ENCODE results near the gene IDS.
"Not testable (repeated sequence)": the region's sequence is repeated elsewhere in the genome, so short reads cannot be mapped to it uniquely, and the experiment has no call there.

IDS gene, protein sequence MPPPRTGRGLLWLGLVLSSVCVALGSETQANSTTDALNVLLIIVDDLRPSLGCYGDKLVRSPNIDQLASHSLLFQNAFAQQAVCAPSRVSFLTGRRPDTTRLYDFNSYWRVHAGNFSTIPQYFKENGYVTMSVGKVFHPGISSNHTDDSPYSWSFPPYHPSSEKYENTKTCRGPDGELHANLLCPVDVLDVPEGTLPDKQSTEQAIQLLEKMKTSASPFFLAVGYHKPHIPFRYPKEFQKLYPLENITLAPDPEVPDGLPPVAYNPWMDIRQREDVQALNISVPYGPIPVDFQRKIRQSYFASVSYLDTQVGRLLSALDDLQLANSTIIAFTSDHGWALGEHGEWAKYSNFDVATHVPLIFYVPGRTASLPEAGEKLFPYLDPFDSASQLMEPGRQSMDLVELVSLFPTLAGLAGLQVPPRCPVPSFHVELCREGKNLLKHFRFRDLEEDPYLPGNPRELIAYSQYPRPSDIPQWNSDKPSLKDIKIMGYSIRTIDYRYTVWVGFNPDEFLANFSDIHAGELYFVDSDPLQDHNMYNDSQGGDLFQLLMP

DNA sequence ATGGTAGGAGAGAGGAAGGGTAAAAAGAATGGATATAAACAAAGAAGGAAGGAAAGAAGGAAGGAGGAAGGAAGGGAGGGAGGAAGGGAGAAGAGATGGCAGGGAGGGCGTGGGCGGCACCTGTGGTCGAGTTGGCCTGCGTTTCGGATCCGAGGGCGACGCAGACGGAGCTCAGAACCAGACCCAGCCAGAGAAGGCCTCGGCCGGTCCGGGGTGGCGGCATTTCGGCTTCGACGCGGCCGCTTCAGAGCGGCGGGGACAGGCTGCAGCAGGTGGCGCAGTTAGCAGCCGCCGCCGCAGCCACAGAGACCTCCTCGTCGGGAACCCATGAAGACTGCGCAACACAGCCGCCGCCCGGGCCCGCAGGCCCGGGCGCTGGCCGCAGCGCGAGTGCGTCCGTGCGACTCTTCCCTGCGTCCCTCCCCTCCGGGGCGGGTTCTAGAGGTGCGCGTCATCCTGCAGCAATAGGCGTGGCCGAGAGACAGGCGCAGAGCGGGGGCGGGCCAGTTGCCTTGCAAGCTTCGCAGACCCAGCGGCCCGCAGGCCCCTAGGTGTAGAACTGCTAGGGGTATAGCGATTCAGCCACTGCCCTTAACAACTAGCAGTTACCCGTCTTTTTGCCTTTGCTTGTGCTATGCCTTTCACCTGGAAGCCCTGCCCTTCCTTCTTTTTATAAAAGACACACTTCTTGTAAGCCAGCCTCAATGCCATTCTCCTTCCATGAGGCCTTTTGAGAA, at the start of gene IDS:
IDS (minus strand) TSS at position 392 of the 737 bp plus-strand sequence; CDS start at position 223, 169 bp downstream.
- peak; percentile 8 for DNase-seq

DNA sequence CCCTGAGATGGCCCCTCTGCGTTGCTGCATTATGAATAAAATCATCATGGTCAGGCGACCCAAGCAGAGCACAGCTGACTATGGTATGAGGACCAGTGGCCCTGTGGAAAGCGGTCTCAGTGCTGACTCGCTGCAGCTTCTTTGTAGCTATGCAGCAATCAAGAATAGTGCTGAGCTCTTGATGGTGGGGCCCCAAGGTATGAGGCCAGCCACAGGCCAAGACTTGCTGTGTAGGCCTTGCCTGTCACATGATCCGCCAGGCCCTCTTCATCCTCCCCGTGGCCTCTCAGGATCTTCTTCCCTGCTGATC, 46.8 kb upstream of the IDS start:
- not testable (repeated sequence) for DNase-seq

DNA sequence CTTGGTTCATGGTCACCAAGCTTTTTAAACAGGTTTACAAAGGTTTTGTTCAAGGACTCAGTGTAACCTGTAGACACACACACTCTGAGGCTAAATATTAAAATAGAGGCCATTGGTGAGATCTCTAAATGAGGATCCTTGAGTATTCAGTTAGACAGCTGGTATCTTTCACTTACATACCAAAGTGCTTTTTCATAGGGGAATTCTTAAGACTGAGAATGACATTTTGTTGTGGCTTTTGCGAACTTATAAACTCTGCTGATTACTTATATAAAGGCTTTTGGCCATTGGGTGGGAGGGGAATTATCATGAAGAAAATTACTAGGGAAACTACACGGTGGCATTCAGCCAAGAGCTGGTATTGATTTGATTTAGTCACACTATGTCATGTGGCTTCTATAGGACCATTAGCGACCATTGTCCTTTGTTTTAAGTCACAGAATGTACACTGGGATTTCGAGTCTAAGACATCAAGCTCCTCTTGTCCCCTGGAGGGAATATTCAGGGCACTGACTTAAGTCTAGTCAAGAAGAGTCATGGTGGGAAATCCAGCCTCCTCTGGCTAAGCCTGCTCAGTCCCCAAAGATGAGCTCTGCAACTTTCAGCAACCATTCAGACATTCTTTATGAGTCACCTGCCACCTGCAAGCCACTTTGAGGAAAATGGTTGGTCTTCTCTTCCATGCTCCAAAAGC, 46.3 kb upstream of the IDS start:
- DNase-seq: not testable (repeated sequence)

DNA sequence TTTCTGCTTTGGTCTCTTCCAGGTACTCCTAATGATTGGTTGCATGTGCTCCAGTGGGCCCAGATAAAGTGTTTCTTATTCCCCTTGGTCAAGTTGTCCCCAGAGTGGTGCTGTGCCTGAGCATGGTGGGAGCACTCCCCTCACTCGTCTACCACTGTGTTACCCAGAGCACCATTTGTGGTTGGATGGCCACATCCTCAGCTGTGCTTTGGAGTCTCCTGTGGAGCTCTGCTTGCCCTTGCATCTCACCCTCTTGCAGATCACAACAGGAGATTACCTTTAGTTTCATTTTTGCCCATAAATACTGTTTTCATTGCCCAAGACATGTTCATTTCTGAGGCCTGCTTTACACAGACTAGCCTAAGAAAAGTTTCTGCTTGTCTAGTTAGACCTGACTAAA, 45.3 kb upstream of the IDS start:
- DNase-seq: not testable (repeated sequence)

DNA sequence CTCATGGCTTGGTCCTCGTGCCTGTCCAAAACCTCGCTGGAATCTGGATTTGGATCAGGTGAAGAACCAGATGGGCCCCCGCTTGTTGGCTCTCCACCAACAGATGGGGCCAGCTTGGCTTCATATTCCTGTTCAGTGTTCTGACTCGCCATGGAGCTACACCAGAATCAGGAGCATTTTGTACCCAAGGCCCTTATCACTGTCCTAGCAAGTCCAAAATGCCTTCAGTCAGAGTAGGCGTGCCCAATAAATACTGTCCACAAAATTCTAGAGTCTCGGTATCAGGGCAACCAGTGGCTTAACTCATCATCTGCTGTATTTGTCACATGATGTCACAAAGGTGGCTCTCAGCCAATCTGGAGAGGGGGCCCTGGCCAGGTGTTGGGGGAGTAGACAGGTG, 44.6 kb upstream of the IDS start, which contains the start of gene HSFX3:
HSFX3 (minus strand) TSS at position 224 of the 400 bp plus-strand sequence; CDS start at position 152, 72 bp downstream.
- not testable (repeated sequence) for DNase-seq

DNA sequence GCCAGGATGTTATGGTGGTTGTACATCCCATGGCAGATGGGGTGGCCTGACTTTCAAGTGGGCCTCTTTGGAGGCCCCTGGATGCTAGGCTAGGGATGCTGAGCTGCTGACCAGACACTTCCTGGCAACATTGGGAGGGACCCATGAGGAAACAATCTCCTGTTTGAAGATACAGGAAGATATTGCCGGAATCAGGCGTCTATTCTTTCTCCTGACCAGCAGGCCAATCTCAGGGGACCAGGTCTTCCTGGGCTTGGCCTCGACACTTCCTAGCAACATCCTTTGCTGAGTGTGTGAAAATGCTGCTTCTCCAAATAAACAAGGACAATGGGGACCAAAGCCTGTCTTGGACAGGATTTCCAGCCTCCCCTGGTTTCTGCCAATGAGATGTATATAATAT, 42.7 kb upstream of the IDS start:
- not testable (repeated sequence) for DNase-seq

DNA sequence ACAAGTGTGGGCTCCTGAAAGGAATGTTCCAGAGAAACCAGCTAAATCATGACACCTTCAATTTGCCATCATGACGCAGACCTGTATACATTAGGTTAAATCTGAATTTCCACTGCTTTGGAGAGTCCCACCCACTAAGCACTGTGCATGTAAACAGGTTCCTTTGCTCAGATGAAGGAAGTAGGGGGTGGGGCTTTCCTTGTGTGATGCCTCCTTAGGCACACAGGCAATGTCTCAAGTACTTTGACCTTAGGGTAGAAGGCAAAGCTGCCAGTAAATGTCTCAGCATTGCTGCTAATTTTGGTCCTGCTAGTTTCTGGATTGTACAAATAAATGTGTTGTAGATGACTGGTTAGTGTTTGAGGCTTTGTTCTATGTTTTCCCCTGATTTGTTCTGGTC, 41.9 kb upstream of the IDS start:
- DNase-seq: not testable (repeated sequence)

DNA sequence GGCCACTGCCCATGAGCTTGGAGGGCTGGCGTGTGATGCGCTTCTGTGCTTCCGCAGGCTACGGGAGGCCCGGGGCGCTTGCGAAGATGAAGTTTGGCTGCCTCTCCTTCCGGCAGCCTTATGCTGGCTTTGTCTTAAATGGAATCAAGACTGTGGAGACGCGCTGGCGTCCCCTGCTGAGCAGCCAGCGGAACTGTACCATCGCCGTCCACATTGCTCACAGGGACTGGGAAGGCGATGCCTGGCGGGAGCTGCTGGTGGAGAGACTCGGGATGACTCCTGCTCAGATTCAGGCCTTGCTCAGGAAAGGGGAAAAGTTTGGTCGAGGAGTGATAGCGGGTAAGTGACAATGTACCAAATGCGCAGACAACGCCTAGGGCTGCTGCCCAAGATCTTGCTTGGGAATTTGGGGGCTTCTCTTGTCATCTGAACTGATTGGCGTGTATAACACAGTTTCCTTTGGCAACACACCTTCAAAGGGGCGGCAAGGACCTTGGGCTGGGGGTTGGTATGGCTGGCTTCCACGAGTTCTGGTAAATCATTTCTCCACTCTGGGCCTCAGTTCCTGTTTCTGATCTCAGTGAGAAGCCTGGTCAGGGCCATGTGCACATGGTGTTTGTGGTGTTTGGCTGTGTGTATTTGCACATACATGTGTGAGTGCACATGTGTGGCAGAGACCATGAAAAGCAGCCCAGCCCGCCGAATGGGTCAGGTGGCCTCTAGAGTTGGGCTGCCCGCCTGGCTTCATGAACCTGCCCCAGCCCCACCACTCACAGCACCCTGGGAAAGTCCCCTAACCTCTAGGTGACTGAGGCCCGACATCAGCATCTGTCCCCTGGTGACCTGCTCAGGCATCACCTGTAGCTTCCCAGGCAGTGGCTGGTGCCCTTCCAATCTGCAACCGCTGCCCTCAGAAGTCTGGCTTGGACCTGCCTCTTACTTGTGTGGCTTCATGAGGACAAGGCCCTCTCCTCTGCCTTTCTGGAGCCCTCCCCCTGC, 40.7 kb upstream of the IDS start:
- not testable (repeated sequence) for DNase-seq

DNA sequence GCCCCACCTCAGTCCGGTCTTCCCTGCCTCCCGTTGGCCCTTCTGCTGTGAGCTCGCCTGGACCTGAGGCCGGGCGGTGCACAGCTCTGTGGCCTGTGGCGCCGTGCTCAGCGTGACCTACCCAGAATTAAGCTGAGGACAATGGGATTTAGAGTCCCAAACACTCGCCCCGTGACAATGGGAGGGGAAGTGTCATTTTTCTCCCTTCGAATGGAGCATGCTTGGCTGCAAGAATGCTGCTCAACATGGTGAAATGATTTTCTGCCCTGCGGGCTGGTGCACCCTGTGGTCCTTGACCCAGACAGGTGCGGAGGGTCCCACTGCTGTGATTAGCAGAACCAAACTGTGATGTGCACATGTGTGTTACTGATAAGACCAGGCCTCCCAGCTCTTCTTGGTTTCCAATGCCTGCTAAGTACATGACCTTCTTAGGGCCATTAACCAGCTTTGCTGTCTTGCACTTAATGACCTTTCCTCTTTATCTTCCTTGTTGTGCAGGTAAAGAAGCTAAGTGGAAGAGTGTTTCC, 36.5 kb upstream of the IDS start:
- DNase-seq: no peak

DNA sequence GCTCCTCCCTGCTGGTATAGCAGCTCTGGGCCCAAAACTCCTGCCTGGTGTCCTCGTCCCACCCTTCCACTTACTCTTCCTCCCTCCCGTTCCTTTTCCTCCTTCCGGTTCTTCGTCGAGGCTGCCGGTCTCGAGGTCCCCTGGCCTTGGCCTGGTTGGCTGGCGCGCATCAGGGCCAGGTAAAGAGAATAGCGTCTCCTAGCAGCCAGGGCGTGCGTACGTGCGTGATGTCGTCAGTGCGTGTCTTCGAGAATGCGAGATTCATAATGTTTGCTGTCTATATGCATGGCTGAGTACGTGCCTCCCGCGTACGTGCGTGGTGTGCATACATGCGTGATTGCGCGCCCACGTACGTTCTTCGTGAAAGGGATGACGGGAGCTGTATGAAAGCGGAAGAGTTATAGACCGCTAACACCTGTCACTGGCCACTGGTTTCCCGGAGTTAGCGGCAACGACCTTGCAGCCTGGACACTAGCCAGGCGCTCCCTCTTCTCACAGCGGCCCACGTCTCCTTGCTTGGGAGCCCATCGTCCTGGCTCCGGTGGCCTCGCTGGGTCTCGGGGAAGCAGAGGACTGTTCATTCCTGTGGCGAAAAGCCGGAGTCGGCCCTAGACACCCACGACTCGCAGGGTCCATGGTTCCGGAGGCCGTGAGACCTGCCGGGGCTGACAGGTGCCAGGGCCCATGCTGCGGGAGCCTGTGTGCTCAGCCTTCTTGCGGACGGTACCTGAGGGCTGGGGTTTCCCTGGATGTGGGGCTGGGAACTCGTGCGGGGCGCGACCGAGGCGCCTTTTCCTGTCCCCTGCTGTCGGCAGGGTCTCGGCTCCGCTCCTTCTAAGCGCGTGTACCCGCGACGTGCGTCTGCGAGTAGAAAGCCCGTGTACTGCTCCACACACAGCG, 35.8 kb upstream of the IDS start, which contains the start of gene EOLA1:
EOLA1 (plus strand) TSS at position 392 of the 900 bp plus-strand sequence. CDS start 4,619 bp downstream, outside the sequence.
- DNase-seq: peak; percentile 41

DNA sequence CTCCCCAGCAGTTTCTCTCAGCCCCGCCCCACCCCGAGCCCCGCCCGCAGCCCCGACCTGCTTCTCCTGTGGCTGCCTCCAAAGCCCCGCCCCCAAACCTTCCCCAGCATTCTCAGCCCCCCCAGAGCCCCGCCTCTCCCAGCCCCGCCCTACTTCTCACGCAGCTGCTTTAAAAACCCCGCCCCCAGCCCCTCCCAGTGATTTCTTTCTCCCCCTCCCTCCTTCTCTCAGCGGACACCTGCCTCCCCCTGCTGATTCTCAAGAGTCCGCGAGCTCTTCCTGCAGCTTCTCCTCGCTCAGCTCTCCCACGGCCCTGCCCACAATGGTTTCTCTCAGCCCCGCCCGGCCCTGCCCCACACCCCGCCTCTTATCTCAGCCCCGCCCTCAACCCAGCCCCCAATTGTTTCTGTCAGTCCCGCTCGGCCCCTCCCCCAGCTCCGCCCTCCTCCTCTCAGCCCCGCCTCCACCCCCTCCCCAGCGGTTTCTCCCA, 35.1 kb upstream of the IDS start:
- DNase-seq: no peak

DNA sequence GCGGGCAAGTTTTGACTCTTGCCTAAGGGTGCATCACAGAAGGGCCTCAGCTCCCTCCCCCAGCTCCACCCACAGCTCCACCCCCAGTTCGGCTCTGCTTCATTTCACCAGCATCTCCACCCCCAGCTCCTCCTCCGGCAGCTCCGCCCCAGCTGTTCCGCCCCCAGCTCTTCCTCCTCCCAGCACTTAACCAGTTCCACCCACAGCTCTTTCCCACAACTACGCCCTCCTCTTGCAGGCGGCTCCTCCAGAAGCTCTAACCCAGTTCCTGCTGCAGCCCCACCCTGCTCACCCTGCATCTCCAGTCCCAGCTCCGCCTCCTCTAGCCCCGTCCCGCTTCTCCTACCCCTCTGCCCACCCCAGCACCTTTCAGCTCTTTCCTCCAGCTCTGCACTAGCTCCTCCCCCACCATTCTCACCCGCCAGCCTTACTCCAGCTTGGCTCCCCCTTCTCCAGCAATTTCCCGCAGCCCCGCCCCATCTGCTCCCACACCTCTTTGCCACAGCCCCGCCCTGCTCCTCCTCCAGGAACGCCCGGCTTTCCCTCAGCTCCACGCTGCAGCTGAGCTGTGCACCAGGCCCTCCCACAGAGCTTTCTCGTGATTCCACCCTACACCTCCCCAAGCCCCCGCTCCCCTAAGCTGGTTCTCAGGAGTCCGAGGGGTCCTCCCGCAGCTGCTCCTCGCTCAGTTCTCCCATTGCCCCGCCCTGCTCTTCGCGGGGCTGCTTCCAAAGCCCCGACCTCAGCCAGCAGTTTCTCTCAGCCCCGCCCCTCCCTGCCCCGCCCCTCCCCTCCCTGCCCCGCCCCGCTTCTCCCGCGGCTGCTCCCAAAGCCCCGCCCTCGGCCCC, 34.4 kb upstream of the IDS start:
- DNase-seq: no peak

DNA sequence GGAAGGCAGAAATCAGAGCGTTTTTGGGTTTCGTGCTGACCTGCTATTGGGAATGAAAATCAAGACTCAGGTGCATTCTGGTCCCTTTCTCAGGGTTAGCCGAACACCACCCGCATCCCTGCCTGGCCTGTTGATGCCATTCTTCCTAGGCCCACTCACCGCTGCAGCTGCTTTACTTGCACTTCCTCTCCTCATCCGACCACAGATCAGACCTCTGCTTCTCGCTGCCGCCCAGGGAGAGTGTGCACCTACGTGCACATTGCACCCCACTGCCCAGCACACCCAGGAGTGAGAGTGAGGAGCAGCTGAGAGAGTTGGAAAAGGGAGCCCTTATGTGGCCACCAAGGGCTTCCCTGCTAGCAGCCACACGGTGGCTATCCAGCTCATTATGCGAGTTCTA, 32.4 kb upstream of the IDS start:
- not testable (repeated sequence) for DNase-seq

DNA sequence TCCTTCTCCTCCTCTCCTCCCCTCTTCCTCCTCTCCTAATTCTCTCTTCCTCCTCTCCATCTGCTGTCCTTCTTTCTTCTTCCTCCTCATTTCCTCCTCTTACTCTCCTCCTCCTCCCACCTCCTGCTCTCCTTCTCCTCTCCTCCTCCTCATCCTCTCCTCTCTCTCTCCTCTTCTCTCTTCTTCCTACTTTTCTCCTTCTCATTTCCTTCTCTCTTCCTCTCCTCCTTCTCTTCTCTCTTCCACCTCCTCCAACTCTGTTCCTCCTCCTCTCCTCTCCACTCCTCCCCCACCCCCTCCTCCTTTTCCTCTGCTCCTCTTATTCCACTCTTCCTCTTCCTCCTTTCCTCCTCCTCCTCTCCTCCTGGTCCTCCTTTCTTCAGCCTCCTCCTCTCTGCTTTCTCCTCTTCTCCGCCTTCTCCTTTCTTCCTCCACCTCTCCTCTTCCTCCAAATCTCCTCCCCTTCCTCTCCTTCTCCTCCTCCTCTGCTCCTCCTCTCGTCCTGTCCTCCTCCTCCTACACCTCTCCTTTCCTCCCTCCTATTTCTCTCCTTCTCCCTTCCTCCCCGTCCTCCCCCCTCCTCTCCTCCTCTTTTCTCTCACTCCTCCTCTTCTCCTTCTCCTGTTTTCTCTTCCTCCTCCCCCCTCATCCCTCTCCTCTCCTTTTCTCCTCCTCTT, 30.0 kb upstream of the IDS start:
- not testable (repeated sequence) for DNase-seq

DNA sequence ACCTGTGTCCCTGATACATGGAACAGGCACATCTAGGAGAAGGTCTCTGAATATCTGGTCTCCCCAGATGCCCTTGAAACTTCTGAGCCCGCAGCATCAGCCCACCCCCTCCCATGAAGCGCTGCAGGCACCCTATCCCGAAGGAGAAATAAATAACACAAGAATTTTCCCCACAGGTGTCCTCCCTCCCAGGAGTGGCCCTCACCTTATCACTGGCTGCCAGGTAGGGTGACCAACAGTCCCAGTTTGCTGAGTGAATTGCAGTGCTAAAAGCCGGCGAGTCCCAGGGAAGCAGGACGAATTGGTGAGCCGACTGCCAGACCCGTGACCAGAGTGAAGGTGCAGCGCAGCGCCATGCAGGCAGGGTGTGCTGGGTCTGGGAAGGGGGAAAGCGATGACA, 28.9 kb upstream of the IDS start:
- not testable (repeated sequence) for DNase-seq

DNA sequence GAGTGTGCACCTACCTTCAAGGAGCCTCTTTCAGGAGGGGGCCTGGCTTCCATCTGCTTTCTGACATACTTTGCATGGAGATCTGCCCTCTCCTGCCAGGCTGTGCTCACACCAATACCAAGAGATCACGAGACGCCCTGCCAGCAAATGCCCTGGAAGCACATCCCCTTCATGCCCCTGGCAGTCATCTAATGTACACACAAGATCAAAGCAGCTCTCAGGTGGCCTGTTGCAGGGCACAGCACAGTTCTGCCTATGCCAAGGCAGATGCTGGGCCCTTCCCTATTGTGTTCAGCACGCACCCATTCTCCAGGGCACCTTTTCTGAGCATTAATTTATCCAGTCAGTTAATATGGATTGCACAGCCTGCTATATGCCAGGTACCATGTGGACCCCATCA, 27.8 kb upstream of the IDS start:
- not testable (repeated sequence) for DNase-seq

DNA sequence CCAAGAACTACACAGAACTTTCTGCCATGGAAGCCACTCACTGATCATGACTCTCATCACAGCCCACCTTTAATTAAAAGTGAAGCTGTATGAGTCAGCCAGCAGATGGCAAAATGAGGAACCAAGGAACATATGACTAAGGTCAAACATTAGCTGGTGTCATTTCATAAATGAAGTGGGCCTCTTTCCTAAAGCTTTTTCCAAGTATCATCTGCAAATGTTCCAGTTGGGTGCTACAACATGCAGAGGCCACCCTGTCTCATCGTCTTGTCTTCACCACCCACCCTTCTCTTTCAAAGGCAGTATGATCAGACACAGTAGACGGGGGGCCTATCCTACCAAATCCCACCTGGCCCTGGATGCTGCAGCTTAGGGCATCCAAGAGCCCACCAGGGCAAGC, 26.5 kb upstream of the IDS start:
- DNase-seq: no peak

DNA sequence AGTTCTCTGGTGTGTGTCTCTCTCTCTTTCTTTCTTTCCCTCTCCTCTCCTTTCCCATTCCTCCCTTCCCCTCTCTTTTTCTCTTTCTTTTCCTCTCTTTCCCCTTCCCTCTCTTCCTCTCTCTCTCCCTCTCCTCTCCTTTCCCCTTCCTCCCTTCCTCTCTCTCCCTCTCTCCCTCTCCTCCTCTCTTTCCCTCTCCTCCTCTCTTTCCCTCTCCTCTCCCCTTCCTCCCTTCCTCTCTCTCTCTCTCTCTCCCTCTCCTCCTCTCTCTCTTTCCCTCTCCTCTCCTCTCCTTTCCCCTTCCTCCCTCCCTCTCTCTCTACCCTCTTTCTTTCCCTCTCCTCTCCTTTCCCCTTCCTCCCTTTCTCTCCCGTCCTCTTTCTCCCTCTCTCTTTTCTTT, 23.3 kb upstream of the IDS start:
- no peak for DNase-seq

DNA sequence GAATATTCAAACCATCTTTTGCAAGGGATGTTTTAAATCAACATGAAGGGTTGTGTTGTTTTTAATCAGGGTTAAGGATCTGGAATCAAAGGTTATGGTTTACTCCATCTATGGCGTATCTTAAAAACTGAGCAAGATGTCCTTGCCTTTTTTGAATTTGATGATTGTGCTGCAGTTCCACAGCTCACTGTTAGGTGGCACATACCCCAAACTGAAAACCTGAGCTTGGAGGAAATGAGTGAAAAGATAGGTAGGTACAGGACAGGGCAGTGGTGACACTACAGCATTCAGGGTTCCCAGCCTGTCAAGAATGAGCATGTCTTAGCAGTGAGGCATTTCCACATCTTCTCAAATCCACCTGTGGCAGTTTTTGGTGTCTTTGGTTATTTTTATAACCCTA, 22.6 kb upstream of the IDS start:
- no peak for DNase-seq
